GM12875 (cell line): ENCODE data around the gene TMEM154.

Source experiments
- H3K4me3 ChIP-seq: one replicate; pipeline ENCODE4 v1.5.1; 2011; ENCODE audit warnings: low read depth, low read length, control low read depth
- TF ChIP-seq, protein P1 (sequence below): IDR thresholded peaks from 2 replicates; pipeline ENCODE4 v1.5.1; 2011; ENCODE audit warnings: low read depth, mild to moderate bottlenecking, control low read depth, inconsistent platforms, low read length, moderate library complexity, borderline replicate concordance; ENCODE audit not compliant: insufficient read depth

Gene TMEM154, protein sequence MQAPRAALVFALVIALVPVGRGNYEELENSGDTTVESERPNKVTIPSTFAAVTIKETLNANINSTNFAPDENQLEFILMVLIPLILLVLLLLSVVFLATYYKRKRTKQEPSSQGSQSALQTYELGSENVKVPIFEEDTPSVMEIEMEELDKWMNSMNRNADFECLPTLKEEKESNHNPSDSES

DNA sequence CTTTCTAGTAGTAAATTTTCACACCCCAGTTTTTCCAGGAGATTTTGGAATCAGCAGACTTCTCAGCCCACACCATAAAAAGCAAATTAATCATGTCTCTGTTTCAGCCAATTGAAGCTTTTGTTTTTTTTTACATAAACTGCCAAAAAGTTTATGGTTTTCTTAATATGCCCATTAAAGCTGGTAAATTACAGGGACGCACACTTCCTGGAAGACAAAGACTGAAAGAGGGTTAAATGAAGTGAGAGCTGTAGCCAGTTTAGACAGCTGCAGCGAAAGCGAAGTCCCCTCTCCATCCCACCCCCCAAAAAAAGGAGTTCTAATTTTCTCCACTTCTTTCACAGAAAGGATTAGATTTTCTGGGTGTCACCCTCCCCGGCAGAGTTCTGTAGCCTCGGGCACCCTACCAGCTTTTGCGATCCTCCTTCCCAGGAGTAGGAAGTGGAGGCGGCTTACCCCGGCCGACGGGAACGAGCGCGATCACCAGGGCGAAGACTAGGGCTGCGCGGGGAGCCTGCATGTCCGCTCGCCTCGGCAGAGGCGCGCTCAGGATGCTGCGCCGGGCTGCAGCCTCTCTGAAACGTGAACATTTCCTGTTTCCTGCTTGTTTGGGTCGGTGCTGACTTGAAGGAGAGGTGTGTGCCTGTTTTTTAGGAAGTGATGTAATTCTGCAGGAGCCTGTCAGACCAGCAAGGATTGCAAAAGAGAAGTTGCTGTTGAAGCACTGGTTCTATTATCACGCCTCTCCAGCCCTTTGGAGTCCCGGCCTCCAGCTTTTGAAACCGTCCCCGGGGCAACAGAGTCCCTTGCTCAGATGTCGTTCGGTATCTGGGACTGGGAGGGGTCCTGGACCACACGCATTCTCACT is at the start of gene TMEM154:
Gene TMEM154 (minus strand): TSS at position 584 of the 868 bp plus-strand sequence. CDS start 64 bp downstream, at position 520.
- TF ChIP-seq, protein P1, sequence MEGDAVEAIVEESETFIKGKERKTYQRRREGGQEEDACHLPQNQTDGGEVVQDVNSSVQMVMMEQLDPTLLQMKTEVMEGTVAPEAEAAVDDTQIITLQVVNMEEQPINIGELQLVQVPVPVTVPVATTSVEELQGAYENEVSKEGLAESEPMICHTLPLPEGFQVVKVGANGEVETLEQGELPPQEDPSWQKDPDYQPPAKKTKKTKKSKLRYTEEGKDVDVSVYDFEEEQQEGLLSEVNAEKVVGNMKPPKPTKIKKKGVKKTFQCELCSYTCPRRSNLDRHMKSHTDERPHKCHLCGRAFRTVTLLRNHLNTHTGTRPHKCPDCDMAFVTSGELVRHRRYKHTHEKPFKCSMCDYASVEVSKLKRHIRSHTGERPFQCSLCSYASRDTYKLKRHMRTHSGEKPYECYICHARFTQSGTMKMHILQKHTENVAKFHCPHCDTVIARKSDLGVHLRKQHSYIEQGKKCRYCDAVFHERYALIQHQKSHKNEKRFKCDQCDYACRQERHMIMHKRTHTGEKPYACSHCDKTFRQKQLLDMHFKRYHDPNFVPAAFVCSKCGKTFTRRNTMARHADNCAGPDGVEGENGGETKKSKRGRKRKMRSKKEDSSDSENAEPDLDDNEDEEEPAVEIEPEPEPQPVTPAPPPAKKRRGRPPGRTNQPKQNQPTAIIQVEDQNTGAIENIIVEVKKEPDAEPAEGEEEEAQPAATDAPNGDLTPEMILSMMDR, result no peak

DNA sequence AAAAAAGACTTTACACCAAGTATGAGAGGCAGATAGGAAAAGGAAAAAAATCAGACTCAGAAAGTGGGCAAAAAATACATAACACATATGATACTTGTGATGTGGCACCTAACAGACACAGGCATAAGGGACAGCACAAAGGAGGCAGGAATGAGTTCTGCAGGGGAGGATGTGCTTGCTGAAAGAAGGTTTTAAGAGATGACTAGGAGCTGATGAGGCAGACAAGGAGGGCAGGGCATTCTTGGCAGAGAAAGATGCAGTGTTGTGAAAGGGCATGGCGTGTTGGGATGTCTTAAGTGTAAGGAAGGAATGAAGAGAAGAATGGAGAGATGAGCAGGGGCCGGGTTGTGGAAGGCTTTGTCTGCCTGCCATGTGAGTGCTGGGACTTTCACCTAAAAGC is 49.7 kb upstream of the TMEM154 start:
- H3K4me3 ChIP-seq, result no peak overlapping the region

More for the DNA sequence above, at the start of gene TMEM154:
- H3K4me3 ChIP-seq, result peak within 1 kb of the TSS; percentile 74

DNA sequence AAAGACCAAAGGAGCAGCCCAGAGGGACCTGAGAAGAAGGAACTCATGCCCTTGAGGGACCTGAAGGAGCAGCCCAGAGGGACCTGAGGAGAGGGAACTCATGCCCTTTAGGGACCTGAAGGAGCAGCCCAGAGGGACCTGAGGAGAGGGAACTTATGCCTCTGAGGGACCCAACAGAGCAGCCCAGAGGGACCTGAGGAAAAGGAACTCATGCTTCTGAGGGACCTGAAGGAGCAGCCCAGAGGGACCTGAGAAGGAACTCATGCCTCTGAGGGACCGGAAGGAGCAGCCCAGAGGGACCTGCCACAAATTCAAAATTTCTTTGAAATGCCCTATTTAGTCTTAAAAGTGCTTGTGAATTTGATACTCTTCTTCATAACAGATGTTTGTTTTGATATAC is 48.5 kb upstream of the TMEM154 start:
- H3K4me3 ChIP-seq, result no peak overlapping the region
- TF ChIP-seq, protein P1, result no peak

More for the DNA sequence above, 49.7 kb upstream of the TMEM154 start:
- TF ChIP-seq, protein P1, result no peak

DNA sequence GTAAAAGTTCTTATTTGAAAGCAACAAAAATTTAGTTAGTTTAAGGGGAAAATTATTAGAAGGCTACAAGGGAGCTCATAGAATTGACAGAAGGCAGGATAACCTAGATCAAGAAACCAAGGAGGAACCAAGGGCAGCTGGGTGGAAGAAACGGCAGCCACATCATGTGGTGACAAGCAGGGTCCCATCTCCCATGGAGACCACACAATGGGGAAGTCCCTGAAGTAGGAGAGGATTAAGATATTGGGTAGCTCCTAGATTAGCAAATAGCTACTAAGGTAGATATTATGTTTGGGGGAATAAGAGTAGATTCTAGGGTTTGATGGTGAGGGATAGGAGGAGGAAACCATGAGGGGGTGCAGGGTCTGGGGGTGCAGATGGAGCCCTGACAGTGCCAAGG is 48.0 kb upstream of the TMEM154 start:
- no peak overlapping the region for H3K4me3 ChIP-seq
- TF ChIP-seq, protein P1, result no peak

DNA sequence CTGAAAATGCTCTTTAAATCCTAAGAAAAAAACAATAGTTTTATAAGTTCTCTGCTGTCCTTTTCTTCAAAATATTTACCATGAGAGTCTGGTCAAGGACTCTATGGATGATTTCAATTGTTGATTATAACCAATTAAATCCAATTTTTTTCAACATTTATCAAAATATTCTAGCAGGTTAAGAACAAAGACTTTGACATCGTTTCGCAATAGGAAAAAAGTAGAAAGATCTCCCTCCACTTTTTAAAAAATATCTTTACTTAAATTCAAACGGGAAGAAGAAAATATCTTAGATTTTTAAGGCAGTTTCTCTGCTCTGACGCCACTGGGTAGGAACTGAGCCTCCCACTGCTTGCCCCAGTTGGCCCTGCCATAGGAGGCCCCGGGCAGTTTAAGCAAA is 44.7 kb upstream of the TMEM154 start:
- H3K4me3 ChIP-seq, result no peak overlapping the region
- TF ChIP-seq, protein P1, result no peak

DNA sequence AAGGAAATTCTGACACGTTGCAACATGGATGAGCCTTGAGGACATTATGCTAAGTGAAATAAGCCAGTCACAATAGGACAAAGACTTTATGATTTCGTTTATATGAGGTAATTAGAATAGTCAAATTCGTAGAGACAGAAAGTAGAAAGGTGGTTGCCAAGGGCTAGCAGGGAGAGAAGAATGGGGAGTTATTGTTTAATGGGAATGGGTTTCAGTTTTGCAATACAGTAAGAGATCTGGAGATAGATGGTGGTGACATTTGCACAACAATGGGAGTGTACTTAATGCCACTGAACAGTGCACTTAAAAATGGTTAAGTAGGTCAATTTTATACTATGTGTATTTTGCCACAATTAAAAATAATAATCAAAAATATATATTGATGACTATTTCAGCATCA is 43.4 kb upstream of the TMEM154 start:
- H3K4me3 ChIP-seq, result no peak overlapping the region
- TF ChIP-seq, protein P1, result no peak
